NCI-H1417 (cell line): ENCODE results near the gene OSTN.
A peak's percentile ranks its signal among the peaks of the same experiment; 100 is the strongest.
"Not testable (repeated sequence)": the region's sequence is repeated elsewhere in the genome, so short reads cannot be mapped to it uniquely, and the experiment has no call there.

Experiments
- DNase-seq, 3 experiments: peaks; one replicate each; lab custom pipeline; 2025; lab: John Stamatoyannopoulos, UW

OSTN gene

GRCh38 chr3:191198932-191199331, at the start of gene OSTN:
Gene OSTN, plus strand, starts transcription at chr3:191199241. Its CDS starts 13,292 bp downstream, at chr3:191212533.
- DNase-seq: no peak

GRCh38 chr3:191151653-191152052, 47.4 kb upstream of the OSTN start:
- peak in 1 of 3 experiments; percentile 13 for DNase-seq

- DNase-seq: no peak
Observed at GRCh38 chr3:191154827-191155226, 44.2 kb upstream of the OSTN start.

DNA sequence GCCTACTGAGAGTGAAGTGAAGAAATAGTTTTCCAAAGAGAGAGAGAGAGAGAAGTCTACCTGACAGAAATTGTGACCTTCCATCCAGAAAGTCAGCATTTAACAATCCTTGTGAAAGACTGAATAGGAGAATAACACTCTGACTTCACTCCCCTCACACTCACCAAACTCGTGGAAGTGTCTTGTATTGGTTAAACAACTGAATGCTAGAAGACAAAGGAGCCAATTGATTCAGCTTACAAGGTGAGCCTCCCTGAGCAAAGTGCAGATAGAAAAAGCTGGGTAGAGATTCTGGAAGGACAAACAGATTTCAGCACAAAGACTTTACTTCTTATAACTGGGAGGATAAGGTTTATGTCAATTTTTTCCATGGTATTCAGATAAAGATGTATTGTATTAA, 40.8 kb upstream of the OSTN start:
- no peak for DNase-seq

DNA sequence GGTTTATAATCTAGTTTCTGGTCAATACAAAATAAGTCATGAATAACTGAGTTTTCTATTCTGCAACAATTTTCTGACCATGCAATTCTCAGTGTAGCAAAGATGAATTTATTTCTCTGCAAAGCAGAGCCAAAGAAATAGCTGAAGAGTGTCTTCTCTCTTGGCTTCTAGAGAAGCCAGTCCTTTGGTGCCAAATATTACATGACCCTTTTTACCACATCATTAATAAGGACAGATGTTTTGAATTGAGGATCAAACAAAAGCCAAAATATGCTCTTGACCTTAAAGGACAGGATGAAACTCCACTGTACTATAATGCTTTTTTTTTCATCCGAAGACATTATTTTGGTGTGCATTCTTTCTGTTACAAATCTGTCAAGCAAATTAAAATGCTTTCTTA, 40.2 kb upstream of the OSTN start:
- DNase-seq: no peak

DNA sequence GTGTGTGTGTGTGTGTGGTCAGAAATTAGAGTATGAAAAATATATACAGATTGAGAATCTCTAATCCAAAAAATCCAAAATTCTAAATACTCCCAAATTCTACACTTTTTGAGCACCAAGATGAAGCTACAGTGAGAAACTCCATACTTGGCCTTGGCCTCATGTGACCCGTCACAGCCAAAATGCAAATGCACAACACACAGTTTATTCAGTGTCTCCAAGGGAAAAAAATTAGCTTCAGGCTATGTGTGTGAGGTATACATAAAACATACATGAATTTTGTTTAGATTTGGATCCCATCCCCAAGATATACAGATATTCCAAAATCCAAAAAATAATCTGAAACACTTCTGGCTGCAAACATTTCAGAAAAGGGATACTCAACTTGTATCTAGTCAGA, 33.2 kb upstream of the OSTN start:
- DNase-seq: no peak

GRCh38 chr3:191166368-191166767, 32.7 kb upstream of the OSTN start:
- no peak for DNase-seq

GRCh38 chr3:191169566-191169965, 29.5 kb upstream of the OSTN start:
- no peak for DNase-seq

DNA sequence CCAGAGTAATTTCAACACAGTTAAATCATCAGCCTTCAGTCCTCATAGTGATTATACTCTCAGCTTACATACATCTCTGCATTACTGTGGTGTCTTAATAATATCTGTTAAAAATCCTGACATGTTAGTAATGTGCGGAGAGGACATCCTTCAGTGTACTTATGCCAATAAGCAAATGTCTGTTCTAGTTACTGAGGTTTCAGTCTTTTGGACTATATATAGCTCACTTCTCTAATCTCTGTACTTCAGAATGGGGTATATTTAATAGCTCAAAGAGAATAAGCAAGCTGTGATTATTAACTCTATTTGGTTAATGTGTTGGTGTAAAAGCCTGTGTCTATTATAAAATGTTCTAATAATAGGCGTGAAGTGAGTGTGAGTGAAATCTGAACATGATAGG, 28.9 kb upstream of the OSTN start:
- peak in 1 of 3 experiments; percentile 13 for DNase-seq

DNA sequence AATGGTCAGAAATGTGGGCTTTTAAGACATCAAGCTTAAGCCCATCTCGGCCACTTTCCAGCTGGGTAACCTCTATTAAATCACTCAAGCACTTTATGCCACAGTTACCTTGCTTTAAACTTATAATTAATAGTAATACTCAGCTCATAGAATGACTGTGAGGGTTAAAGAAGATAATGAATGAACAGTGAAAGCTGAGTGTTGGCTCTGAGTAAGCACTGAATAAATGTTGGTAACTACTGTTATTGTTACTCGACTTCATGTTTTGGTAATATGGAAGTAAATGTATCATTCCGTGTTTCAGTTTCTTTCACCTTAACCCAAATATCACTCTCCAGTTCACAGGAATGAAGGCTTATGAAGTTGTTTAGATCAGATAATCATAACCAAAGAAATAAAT, 23.9 kb upstream of the OSTN start:
- peak in 2 of 3 experiments; percentile 11 to 60 for DNase-seq

GRCh38 chr3:191176038-191176785, 22.8 kb upstream of the OSTN start:
- DNase-seq: no peak

DNA sequence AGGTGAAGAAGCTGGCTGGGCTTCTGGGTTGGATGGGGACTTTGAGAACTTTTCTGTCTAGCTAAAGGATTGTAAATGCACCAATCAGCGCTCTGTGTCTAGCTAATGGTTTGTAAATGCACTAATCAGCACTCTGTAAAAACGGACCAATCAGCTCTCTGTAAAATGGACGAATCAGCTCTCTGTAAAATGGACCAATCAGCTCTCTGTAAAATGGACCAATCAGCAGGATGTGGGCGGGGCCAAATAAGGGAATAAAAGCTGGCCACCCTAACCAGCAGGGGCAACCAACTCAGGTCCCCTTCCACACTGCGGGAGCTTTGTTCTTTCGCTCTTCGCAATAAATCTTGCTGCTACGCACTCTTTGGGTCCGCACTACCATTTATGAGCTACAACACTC, 13.7 kb upstream of the OSTN start:
- not testable (repeated sequence) for DNase-seq

- not testable (repeated sequence) for DNase-seq
Observed at GRCh38 chr3:191188246-191188645, 10.8 kb upstream of the OSTN start.

- not testable (repeated sequence) for DNase-seq
Observed at GRCh38 chr3:191192270-191192669, 6.8 kb upstream of the OSTN start.

DNA sequence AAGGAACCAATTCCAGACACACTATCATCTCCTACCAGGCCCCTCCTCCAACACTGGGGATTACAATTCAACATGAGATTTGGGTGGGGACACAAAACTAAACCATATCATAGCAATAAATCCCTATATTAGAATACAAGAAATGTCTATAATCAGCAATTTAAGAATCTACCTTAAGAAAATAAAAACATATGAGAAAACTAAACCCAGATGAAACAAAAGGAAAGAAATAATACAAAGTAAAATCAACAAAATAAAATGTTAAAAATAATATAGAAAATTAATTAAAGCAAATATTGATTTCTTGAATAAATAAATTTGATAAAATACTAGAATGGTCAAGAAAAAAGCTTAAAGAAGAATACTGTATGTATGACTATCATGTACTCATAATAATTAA, 6.1 kb upstream of the OSTN start:
- DNase-seq: no peak

- no peak for DNase-seq
Observed at GRCh38 chr3:191197761-191198306, 1.2 kb upstream of the OSTN start.

DNA sequence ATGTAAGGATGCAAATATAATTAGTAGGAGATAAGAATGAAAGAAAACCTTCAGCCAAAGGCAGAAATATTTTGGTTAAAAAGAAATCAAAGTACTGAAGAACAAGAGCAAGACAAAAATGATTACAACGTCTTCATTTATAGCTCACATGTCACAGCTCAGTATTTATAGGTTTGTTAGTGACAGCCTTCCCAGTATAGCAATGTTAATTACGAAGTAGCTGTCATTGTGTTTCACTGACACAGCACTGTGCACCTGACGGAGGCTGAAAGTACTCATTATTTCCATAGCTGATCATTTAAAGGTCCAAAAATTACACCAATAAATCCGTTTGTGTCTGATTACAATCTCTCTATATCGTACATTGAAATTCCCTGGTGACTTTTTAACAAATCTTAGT, 561 bp upstream of the OSTN start:
- peak in 1 of 3 experiments; percentile 12 for DNase-seq

GRCh38 chr3:191210032-191210431, 11.0 kb downstream of the OSTN start:
- DNase-seq: no peak

GRCh38 chr3:191216510-191216909, 17.5 kb downstream of the OSTN start:
- no peak for DNase-seq

GRCh38 chr3:191217301-191217700, 18.3 kb downstream of the OSTN start:
- DNase-seq: no peak

DNA sequence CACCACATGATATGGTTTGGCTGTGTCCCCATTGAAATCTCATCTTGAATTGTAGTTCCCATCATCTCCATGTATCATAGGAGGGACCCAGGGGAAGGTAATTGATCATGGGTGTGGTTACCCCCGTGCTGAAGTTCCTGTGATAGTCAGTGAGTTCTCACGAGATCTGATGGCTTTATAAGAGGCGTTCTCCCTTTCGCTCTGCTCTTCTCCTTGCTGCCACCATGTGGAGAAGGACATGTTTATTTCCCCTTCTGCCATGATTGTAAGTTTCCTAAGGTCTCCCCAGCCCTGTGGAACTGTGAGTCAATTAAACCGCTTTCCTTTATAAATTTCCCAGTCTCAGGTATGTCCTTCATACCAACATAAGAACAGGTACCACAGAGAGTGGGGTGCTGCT, 21.9 kb downstream of the OSTN start:
- no peak for DNase-seq

GRCh38 chr3:191221638-191222037, 22.6 kb downstream of the OSTN start:
- no peak for DNase-seq

DNA sequence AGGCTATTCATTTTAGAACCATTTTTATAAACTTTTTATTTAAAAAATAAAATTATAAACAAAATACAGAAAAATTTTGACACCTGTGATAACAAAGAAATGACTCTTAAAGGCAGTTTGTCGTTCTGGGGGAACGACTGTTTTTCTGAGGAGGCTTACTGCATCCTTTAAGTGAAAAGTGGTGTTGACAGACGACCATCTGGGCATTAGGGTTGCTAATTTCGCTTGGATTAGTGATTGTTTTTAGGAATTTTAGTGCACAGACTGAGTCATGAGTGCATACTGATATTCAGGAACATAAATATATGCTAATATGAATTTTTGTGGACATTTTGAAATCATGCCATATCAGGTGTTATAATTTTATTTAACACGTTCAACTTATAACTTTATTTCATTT, 28.5 kb downstream of the OSTN start:
- no peak for DNase-seq

DNA sequence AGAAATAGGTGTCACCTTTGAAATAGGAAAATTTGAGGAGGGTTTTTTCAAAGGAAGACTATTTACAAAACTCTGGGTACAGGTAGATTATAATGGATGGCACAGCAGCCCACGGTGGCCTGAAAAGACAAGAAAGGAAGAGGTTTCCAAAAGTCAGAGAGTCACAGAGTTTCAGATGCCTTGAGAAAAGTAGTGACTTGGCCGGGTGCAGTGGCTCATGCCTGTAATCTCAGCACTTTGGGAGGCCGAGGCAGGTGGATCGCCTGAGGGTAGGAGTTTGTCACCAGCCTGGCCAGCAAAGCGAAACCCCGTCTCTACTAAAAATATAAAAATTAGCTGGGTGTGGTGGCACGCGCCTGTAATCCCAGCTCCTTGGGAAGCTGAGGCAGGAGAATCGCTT, 35.2 kb downstream of the OSTN start:
- DNase-seq: no peak
